ENCODE results near the gene B4GALT4.

B4GALT4 gene

DNA sequence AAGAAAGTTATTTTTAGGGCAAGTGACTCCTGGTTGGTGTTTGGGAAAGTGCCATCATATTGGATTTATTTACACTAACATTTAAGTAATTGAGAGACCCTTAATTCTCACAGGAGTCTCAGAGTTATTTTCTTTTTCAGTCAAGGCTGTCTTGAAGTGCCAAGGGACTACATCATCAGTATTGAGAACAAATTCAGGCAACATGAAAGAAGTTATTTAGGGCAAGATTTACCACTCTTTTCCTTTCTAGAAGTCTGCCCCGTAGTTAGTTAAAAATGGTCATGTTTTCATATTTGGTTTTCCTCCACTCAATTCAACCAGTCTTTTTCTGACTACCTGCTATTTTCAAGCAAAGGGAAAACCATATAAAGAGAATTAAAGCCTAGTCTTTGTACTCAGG is 6.1 kb downstream of the B4GALT4 start:
- no peak overlapping the region for H3K18ac ChIP-seq (ENCODE audit: low read length)

DNA sequence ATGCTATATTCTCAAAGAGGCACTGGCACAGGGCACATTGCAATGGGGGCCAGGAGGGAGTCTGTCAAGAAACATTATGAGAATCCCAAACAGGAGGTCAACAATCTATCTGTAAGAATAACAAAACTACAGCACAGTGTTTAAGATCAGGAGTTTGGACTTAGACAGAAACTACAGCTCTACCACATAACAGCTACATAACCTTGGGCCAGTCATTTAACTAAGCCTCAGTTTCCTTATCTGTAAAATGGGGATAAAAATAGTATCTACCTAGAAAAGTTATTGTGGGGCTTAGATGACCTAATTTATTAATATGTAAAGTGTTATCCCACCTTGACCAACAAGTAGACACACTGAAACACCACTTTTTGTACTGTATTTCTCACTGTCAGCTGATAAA is 9.9 kb downstream of the B4GALT4 start:
- Histone ChIP-seq H3K36me3 (replicated peaks in 1 of 2; ENCODE audit: control insufficient read depth in 2 of 2, insufficient read depth in 2 of 2, low read length in 2 of 2) (peaks cover 32 to 85% of the 10 kb centered on the region in 2 donors), H3K9me3 (replicated peaks in 1 of 2; ENCODE audit: control insufficient read depth in 2 of 2, insufficient read depth in 1 of 2, low read depth in 1 of 2, low read length in 2 of 2) (no peaks in the 10 kb centered on the region), H3K14ac (ENCODE audit: low read length) (no peak overlapping the region), H3K4ac (ENCODE audit: low read length) (no peak overlapping the region), H3K4me2 (ENCODE audit: insufficient read depth, low read length, poor library complexity, severe bottlenecking) (no peak overlapping the region), H4K91ac (ENCODE audit: low read depth, low read length, poor library complexity) (no peak overlapping the region), H2BK15ac (ENCODE audit: low read length) (no peak overlapping the region), H3K4me3 (ENCODE audit: low read length in 2 of 2) (no peak overlapping the region), H3K27me3 (ENCODE audit: control insufficient read depth in 3 of 3, insufficient read depth in 3 of 3, low read depth in 1 of 3, low read length in 3 of 3) (no peaks in the 10 kb centered on the region), H3K79me1 (ENCODE audit: low read depth, low read length) (no peaks in the 10 kb centered on the region), H2AK5ac (ENCODE audit: low read depth, low read length) (no peak overlapping the region), H3K18ac (ENCODE audit: low read length) (no peak overlapping the region), H4K8ac (ENCODE audit: low read depth, low read length) (no peak overlapping the region), H3K27ac (replicated peaks; ENCODE audit: low read length) (no peak overlapping the region), H2BK12ac (ENCODE audit: low read length) (no peak overlapping the region), H3K9ac (ENCODE audit: low read depth, low read length, poor library complexity) (no peak overlapping the region), H2BK120ac (ENCODE audit: low read depth, low read length) (no peak overlapping the region), H3K4me1 (ENCODE audit: control insufficient read depth in 2 of 2, insufficient read depth in 1 of 2, low read depth in 1 of 2, low read length in 2 of 2) (no peaks in the 10 kb centered on the region), H2BK5ac (ENCODE audit: low read length) (no peak overlapping the region), H2AFZ (ENCODE audit: low read length) (no peak overlapping the region), H3K23ac (ENCODE audit: low read depth, low read length, poor library complexity) (no peak overlapping the region)
- DNase-seq (ENCODE audit: low spot score) = no peak

More for the DNA sequence above, 6.1 kb downstream of the B4GALT4 start:
- no peak overlapping the region for H3K14ac ChIP-seq (ENCODE audit: low read length)
- no peak overlapping the region for H3K4me2 ChIP-seq (ENCODE audit: insufficient read depth, low read length, poor library complexity, severe bottlenecking)
- H3K4ac ChIP-seq (ENCODE audit: low read length) = no peak overlapping the region
- H3K27me3 ChIP-seq (ENCODE audit: control insufficient read depth in 3 of 3, insufficient read depth in 3 of 3, low read depth in 1 of 3, low read length in 3 of 3) = no peaks in the 10 kb centered on the region
- no peak overlapping the region for H3K27ac ChIP-seq (replicated peaks; ENCODE audit: low read length)
- H2BK12ac ChIP-seq (ENCODE audit: low read length) = no peak overlapping the region
- no CpG with 5 or more reads among the region's 1 CpG for WGBS, 2 donors (ENCODE audit: extremely low coverage in 2 of 2, insufficient read length in 2 of 2, insufficient replicate concordance in 1 of 2)
- H3K9ac ChIP-seq (ENCODE audit: low read depth, low read length, poor library complexity) = no peak overlapping the region
- no peaks in the 10 kb centered on the region for H3K9me3 ChIP-seq (replicated peaks in 1 of 2; ENCODE audit: control insufficient read depth in 2 of 2, insufficient read depth in 1 of 2, low read depth in 1 of 2, low read length in 2 of 2)
- H2BK15ac ChIP-seq (ENCODE audit: low read length) = no peak overlapping the region
- peaks cover 0 to 4% of the 10 kb centered on the region in 2 donors for H3K4me1 ChIP-seq (ENCODE audit: control insufficient read depth in 2 of 2, insufficient read depth in 1 of 2, low read depth in 1 of 2, low read length in 2 of 2)
- peaks cover 2% of the 10 kb centered on the region for H3K79me1 ChIP-seq (ENCODE audit: low read depth, low read length)
- DNase-seq (ENCODE audit: low spot score) = no peak
- no peak overlapping the region for H2AFZ ChIP-seq (ENCODE audit: low read length)
- no peak overlapping the region for H4K91ac ChIP-seq (ENCODE audit: low read depth, low read length, poor library complexity)
- H2BK120ac ChIP-seq (ENCODE audit: low read depth, low read length) = no peak overlapping the region
- peaks cover 18 to 61% of the 10 kb centered on the region in 2 donors for H3K36me3 ChIP-seq (replicated peaks in 1 of 2; ENCODE audit: control insufficient read depth in 2 of 2, insufficient read depth in 2 of 2, low read length in 2 of 2)
- no peak overlapping the region for H2AK5ac ChIP-seq (ENCODE audit: low read depth, low read length)
- no peak overlapping the region for H4K8ac ChIP-seq (ENCODE audit: low read depth, low read length)
- no peak overlapping the region for H2BK5ac ChIP-seq (ENCODE audit: low read length)
- no peak overlapping the region for H3K23ac ChIP-seq (ENCODE audit: low read depth, low read length, poor library complexity)
- no peak overlapping the region for H3K4me3 ChIP-seq (ENCODE audit: low read length in 2 of 2)

DNA sequence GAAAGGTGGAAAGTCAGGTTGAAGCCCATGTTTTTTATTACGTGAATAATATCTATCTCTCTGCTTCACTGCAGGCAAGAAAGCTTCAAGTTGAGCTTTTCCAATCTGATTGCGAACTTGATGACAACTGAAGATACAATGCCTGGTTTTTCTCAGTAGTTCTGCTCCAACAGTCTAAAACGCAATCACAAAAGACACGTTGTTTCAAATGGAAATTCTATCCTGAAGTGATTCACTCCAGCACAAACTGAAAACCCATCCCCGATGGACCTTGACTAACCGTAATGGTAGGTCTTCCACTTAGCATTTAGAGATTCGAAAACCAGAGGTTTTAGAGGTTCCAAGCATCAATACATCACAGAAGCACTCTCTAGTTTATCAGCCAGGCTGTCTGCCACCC is 10.6 kb downstream of the B4GALT4 start:
- no peak overlapping the region for H3K4ac ChIP-seq (ENCODE audit: low read length)
- DNase-seq (ENCODE audit: low spot score) = no peak
- no peak overlapping the region for H4K8ac ChIP-seq (ENCODE audit: low read depth, low read length)
- H3K4me1 ChIP-seq (ENCODE audit: control insufficient read depth in 2 of 2, insufficient read depth in 1 of 2, low read depth in 1 of 2, low read length in 2 of 2) = no peaks in the 10 kb centered on the region
- H3K27ac ChIP-seq (replicated peaks; ENCODE audit: low read length) = no peak overlapping the region
- H3K4me2 ChIP-seq (ENCODE audit: insufficient read depth, low read length, poor library complexity, severe bottlenecking) = no peak overlapping the region
- H3K27me3 ChIP-seq (ENCODE audit: control insufficient read depth in 3 of 3, insufficient read depth in 3 of 3, low read depth in 1 of 3, low read length in 3 of 3) = no peaks in the 10 kb centered on the region
- WGBS, 2 donors (ENCODE audit: extremely low coverage in 2 of 2, insufficient read length in 2 of 2, insufficient replicate concordance in 1 of 2) = no CpG with 5 or more reads among the region's 7 CpGs
- H3K9ac ChIP-seq (ENCODE audit: low read depth, low read length, poor library complexity) = no peak overlapping the region
- H2BK12ac ChIP-seq (ENCODE audit: low read length) = no peak overlapping the region
- no peaks in the 10 kb centered on the region for H3K79me1 ChIP-seq (ENCODE audit: low read depth, low read length)
- no peak overlapping the region for H2AFZ ChIP-seq (ENCODE audit: low read length)
- no peak overlapping the region for H2AK5ac ChIP-seq (ENCODE audit: low read depth, low read length)
- H2BK120ac ChIP-seq (ENCODE audit: low read depth, low read length) = no peak overlapping the region
- no peak overlapping the region for H2BK5ac ChIP-seq (ENCODE audit: low read length)
- H3K23ac ChIP-seq (ENCODE audit: low read depth, low read length, poor library complexity) = no peak overlapping the region
- no peak overlapping the region for H4K91ac ChIP-seq (ENCODE audit: low read depth, low read length, poor library complexity)
- no peak overlapping the region for H3K4me3 ChIP-seq (ENCODE audit: low read length in 2 of 2)
- no peak overlapping the region for H3K14ac ChIP-seq (ENCODE audit: low read length)
- no peak overlapping the region for H3K18ac ChIP-seq (ENCODE audit: low read length)
- H3K9me3 ChIP-seq (replicated peaks in 1 of 2; ENCODE audit: control insufficient read depth in 2 of 2, insufficient read depth in 1 of 2, low read depth in 1 of 2, low read length in 2 of 2) = no peaks in the 10 kb centered on the region
- peaks cover 30 to 81% of the 10 kb centered on the region in 2 donors for H3K36me3 ChIP-seq (replicated peaks in 1 of 2; ENCODE audit: control insufficient read depth in 2 of 2, insufficient read depth in 2 of 2, low read length in 2 of 2)
- H2BK15ac ChIP-seq (ENCODE audit: low read length) = no peak overlapping the region

GRCh38 chr3:119229190-119229589 is 11.5 kb downstream of the B4GALT4 start:
- Histone ChIP-seq H4K8ac (ENCODE audit: low read depth, low read length) (no peak overlapping the region), H3K9ac (ENCODE audit: low read depth, low read length, poor library complexity) (no peak overlapping the region), H4K91ac (ENCODE audit: low read depth, low read length, poor library complexity) (no peak overlapping the region), H2AK5ac (ENCODE audit: low read depth, low read length) (no peak overlapping the region), H3K4me2 (ENCODE audit: insufficient read depth, low read length, poor library complexity, severe bottlenecking) (no peak overlapping the region), H3K27me3 (ENCODE audit: control insufficient read depth in 3 of 3, insufficient read depth in 3 of 3, low read depth in 1 of 3, low read length in 3 of 3) (no peaks in the 10 kb centered on the region), H3K9me3 (replicated peaks in 1 of 2; ENCODE audit: control insufficient read depth in 2 of 2, insufficient read depth in 1 of 2, low read depth in 1 of 2, low read length in 2 of 2) (no peaks in the 10 kb centered on the region), H3K36me3 (replicated peaks in 1 of 2; ENCODE audit: control insufficient read depth in 2 of 2, insufficient read depth in 2 of 2, low read length in 2 of 2) (peaks cover 30 to 80% of the 10 kb centered on the region in 2 donors), H2BK5ac (ENCODE audit: low read length) (no peak overlapping the region), H2AFZ (ENCODE audit: low read length) (no peak overlapping the region), H3K27ac (replicated peaks; ENCODE audit: low read length) (no peak overlapping the region), H3K14ac (ENCODE audit: low read length) (no peak overlapping the region), H3K23ac (ENCODE audit: low read depth, low read length, poor library complexity) (no peak overlapping the region), H2BK120ac (ENCODE audit: low read depth, low read length) (no peak overlapping the region), H3K4me1 (ENCODE audit: control insufficient read depth in 2 of 2, insufficient read depth in 1 of 2, low read depth in 1 of 2, low read length in 2 of 2) (no peaks in the 10 kb centered on the region), H3K18ac (ENCODE audit: low read length) (no peak overlapping the region), H3K4me3 (ENCODE audit: low read length in 2 of 2) (no peak overlapping the region), H2BK15ac (ENCODE audit: low read length) (no peak overlapping the region), H2BK12ac (ENCODE audit: low read length) (no peak overlapping the region), H3K4ac (ENCODE audit: low read length) (no peak overlapping the region), H3K79me1 (ENCODE audit: low read depth, low read length) (no peaks in the 10 kb centered on the region)
- DNase-seq (ENCODE audit: low spot score) = no peak
- WGBS, 2 donors (ENCODE audit: extremely low coverage in 2 of 2, insufficient read length in 2 of 2, insufficient replicate concordance in 1 of 2) = no CpG with 5 or more reads among the region's 7 CpGs

All from neuronal stem cell (in vitro differentiated cells).